WTC11 (cell line): ENCODE data around the gene ATAD2B.

Experiments used
- ATF2 ChIP-seq: sonication (generic); formaldehyde crosslinking; IDR thresholded peaks from 2 replicates; pipeline ENCODE4 v1.8.1; 2022; ENCODE audit warnings: low read depth, missing genetic modification reagents, borderline replicate concordance
- ESRRA ChIP-seq: sonication (generic); formaldehyde crosslinking; IDR thresholded peaks from 2 replicates; pipeline ENCODE4 v1.8.1; 2022; ENCODE audit warnings: mild to moderate bottlenecking, missing genetic modification reagents, borderline replicate concordance
- FOXK1 ChIP-seq: sonication (generic); formaldehyde crosslinking; IDR thresholded peaks from 2 replicates; pipeline ENCODE4 v1.8.0; 2022; ENCODE audit warnings: mild to moderate bottlenecking, moderate library complexity, missing genetic modification reagents
- FOXP4 ChIP-seq: sonication (generic); formaldehyde crosslinking; IDR thresholded peaks from 2 replicates; pipeline ENCODE4 v1.8.0; 2022; ENCODE audit warnings: mild to moderate bottlenecking, missing genetic modification reagents
- PRDM15 ChIP-seq: sonication (generic); formaldehyde crosslinking; IDR thresholded peaks from 2 replicates; pipeline ENCODE4 v1.8.0; 2022; ENCODE audit warnings: missing genetic modification reagents
- SP1 ChIP-seq: sonication (generic); formaldehyde crosslinking; conservative IDR thresholded peaks from 2 replicates; pipeline ENCODE4 v1.8.1; 2022; ENCODE audit warnings: missing genetic modification reagents
- TCF7 ChIP-seq: sonication (generic); formaldehyde crosslinking; IDR thresholded peaks from 2 replicates; pipeline ENCODE4 v1.8.0; 2022; ENCODE audit warnings: mild to moderate bottlenecking, low read depth, missing genetic modification reagents, moderate library complexity
- ZBTB21 ChIP-seq: sonication (generic); formaldehyde crosslinking; IDR thresholded peaks from 2 replicates; pipeline ENCODE4 v1.8.1; 2023; ENCODE audit warnings: mild to moderate bottlenecking, missing genetic modification reagents, borderline replicate concordance
- TF ChIP-seq, protein P1 (sequence below): fragments of 200-600 bp; IDR thresholded peaks from 2 replicates; pipeline ENCODE4 v1.8.0; 2022; ENCODE audit warnings: antibody characterized with exemption
- TF ChIP-seq, protein P2 (sequence below): sonication (generic); formaldehyde crosslinking; conservative IDR thresholded peaks from 2 replicates; pipeline ENCODE4 v1.8.1; 2022; ENCODE audit warnings: mild to moderate bottlenecking, missing genetic modification reagents

GRCh38 chr2:23826771-23827170, 100.2 kb downstream of the ATAD2B start:
- TF ChIP-seq, protein P1, sequence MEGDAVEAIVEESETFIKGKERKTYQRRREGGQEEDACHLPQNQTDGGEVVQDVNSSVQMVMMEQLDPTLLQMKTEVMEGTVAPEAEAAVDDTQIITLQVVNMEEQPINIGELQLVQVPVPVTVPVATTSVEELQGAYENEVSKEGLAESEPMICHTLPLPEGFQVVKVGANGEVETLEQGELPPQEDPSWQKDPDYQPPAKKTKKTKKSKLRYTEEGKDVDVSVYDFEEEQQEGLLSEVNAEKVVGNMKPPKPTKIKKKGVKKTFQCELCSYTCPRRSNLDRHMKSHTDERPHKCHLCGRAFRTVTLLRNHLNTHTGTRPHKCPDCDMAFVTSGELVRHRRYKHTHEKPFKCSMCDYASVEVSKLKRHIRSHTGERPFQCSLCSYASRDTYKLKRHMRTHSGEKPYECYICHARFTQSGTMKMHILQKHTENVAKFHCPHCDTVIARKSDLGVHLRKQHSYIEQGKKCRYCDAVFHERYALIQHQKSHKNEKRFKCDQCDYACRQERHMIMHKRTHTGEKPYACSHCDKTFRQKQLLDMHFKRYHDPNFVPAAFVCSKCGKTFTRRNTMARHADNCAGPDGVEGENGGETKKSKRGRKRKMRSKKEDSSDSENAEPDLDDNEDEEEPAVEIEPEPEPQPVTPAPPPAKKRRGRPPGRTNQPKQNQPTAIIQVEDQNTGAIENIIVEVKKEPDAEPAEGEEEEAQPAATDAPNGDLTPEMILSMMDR: no peak
- TF ChIP-seq PRDM15 (CRISPR knock-in tag): no peak
- TF ChIP-seq ATF2 (CRISPR knock-in tag): no peak
- TF ChIP-seq, protein P2, sequence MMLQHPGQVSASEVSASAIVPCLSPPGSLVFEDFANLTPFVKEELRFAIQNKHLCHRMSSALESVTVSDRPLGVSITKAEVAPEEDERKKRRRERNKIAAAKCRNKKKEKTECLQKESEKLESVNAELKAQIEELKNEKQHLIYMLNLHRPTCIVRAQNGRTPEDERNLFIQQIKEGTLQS (CRISPR knock-in tag): no peak
- TF ChIP-seq ESRRA: no peak
- TF ChIP-seq TCF7 (CRISPR knock-in tag): no peak
- TF ChIP-seq FOXP4 (CRISPR knock-in tag): no peak
- no peak for TF ChIP-seq SP1 (CRISPR knock-in tag)
- no peak for TF ChIP-seq ZBTB21 (CRISPR knock-in tag)
- TF ChIP-seq FOXK1 (CRISPR knock-in tag): no peak
